Smooth muscle cell (in vitro differentiated cells): ENCODE measurements around the gene RHEB. TPM values are rescaled to one million over a fixed set of nuclear protein-coding genes. Genes with fewer than 3 reads are reported as not detected.
"Not testable (repeated sequence)": the region's sequence is repeated elsewhere in the genome, so short reads cannot be mapped to it uniquely, and the experiment has no call there.

Source experiments
- DNase-seq: peaks from one replicate; lab custom pipeline; 2025; ENCODE audit not compliant: unreplicated experiment; lab: John Stamatoyannopoulos, UW
- H2AFZ ChIP-seq: fragments of 200-600 bp; sonication (generic); 2 replicates; pipeline ENCODE4 v1.6.0; 2016; ENCODE audit warnings: antibody characterized with exemption, low read depth, mild to moderate bottlenecking
- H3F3A ChIP-seq: fragments of 200-600 bp; sonication (generic); 2 replicates; pipeline ENCODE4 v1.6.0; 2017; ENCODE audit warnings: antibody characterized with exemption, low read depth
- H3K27ac ChIP-seq: fragments of 200-600 bp; sonication (generic); 2 replicates; pipeline ENCODE4 v1.5.1; 2016; ENCODE audit warnings: low read depth, mild to moderate bottlenecking
- H3K27me3 ChIP-seq: fragments of 200-600 bp; sonication (generic); 2 replicates; pipeline ENCODE4 v1.6.1; 2016; ENCODE audit warnings: low read depth, mild to moderate bottlenecking
- H3K36me3 ChIP-seq: fragments of 200-600 bp; sonication (generic); 2 replicates; pipeline ENCODE4 v1.5.1; 2016; ENCODE audit warnings: low read depth
- H3K4me1 ChIP-seq: fragments of 200-600 bp; sonication (generic); 2 replicates; pipeline ENCODE4 v1.5.1; 2016; ENCODE audit warnings: low read depth
- H3K4me2 ChIP-seq: fragments of 200-600 bp; sonication (generic); 2 replicates; pipeline ENCODE4 v1.6.0; 2016; ENCODE audit warnings: mild to moderate bottlenecking
- H3K4me3 ChIP-seq: fragments of 200-600 bp; sonication (generic); 2 replicates; pipeline ENCODE4 v1.5.1; 2016; ENCODE audit warnings: mild to moderate bottlenecking
- H3K79me2 ChIP-seq: fragments of 200-600 bp; sonication (generic); 2 replicates; pipeline ENCODE4 v1.6.0; 2016; ENCODE audit warnings: low read depth, mild to moderate bottlenecking
- H3K9ac ChIP-seq: fragments of 200-600 bp; sonication (generic); 2 replicates; pipeline ENCODE4 v1.6.0; 2016; ENCODE audit warnings: low read depth
- H3K9me3 ChIP-seq: fragments of 200-600 bp; sonication (generic); replicated peaks from 2 replicates; pipeline ENCODE4 v1.5.1; 2016; ENCODE audit warnings: low read depth
- H4K20me1 ChIP-seq: fragments of 200-600 bp; sonication (generic); 2 replicates; pipeline ENCODE4 v1.6.0; 2016; ENCODE audit warnings: low read depth
- WGBS: methylation state at CpG from one replicate; pipeline ENCODE4 v1.1.7; 2016; ENCODE audit warnings: low lambda C conversion rate; 5-methylcytosine and 5-hydroxymethylcytosine counted together
- polyA plus RNA-seq: library from polyadenylated mRNA; unstranded; fragments of >200 nt; fragmentation: Nextera tagmentation; extraction: Ambion mirVana; gene quantifications from 2 replicates; pipeline ENCODE4 v1.2.1, GENCODE V29; 2016
- total RNA-seq: library from RNA; depleted of rRNA; stranded (reverse); fragments of >200 nt; gene quantifications from 2 replicates; pipeline ENCODE4 v1.2.3, GENCODE V29; 2014
- TF ChIP-seq, protein P1 (sequence below): fragments of 200-600 bp; sonication (generic); IDR thresholded peaks from 2 replicates; pipeline ENCODE4 v1.5.1; 2017; ENCODE audit warnings: borderline replicate concordance, mild to moderate bottlenecking, antibody characterized with exemption; ENCODE audit not compliant: insufficient read depth, poor library complexity, severe bottlenecking

Gene RHEB
- total and polyA plus RNA-seq, 2 experiments from 2014 or later: 115 to 151 TPM

- H3K27me3 ChIP-seq: no peaks in the 10 kb centered on the region
- peaks cover 15% of the 10 kb centered on the region for H3K4me1 ChIP-seq
- H3K79me2 ChIP-seq: no peaks in the 10 kb centered on the region
- WGBS: 73% methylated on average over 9 of the region's 9 CpGs
- H2AFZ ChIP-seq: peak overlapping the region; percentile 20
- no peak for DNase-seq
- no peaks in the 10 kb centered on the region for H3F3A ChIP-seq
- TF ChIP-seq, protein P1, sequence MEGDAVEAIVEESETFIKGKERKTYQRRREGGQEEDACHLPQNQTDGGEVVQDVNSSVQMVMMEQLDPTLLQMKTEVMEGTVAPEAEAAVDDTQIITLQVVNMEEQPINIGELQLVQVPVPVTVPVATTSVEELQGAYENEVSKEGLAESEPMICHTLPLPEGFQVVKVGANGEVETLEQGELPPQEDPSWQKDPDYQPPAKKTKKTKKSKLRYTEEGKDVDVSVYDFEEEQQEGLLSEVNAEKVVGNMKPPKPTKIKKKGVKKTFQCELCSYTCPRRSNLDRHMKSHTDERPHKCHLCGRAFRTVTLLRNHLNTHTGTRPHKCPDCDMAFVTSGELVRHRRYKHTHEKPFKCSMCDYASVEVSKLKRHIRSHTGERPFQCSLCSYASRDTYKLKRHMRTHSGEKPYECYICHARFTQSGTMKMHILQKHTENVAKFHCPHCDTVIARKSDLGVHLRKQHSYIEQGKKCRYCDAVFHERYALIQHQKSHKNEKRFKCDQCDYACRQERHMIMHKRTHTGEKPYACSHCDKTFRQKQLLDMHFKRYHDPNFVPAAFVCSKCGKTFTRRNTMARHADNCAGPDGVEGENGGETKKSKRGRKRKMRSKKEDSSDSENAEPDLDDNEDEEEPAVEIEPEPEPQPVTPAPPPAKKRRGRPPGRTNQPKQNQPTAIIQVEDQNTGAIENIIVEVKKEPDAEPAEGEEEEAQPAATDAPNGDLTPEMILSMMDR: no peak
- H3K9ac ChIP-seq: no peak overlapping the region
- no peak overlapping the region for H3K27ac ChIP-seq
- peak overlapping the region; percentile 30 for H3K4me2 ChIP-seq
- no peaks in the 10 kb centered on the region for H4K20me1 ChIP-seq
- no peaks in the 10 kb centered on the region for H3K9me3 ChIP-seq
- no peak overlapping the region for H3K4me3 ChIP-seq
- H3K36me3 ChIP-seq: no peaks in the 10 kb centered on the region
Observed at GRCh38 chr7:151539088-151539671, 19.5 kb upstream of the RHEB start.

- no peak overlapping the region for H2AFZ ChIP-seq
Observed at GRCh38 chr7:151537818-151538561, 18.3 kb upstream of the RHEB start.

DNA sequence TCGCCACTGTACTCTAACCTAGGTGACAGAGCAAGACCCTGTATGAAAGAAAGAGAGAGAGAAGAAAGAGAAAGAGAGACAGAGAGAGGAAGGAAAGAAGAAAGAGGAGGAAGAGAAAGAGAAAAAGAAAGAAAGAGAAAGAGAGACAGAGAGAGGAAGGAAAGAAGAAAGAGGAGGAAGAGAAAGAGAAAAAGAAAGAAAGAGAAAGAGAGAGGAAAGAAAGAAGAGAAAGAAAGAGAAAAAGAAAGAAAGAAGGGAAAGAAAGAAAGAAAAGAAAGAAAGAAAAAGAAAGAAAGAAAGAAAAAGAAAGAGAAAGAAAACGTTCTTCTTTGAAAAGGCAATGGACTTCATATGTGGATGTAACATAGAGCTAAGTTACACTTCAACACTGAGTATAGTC is 16.5 kb upstream of the RHEB start:
- not testable (repeated sequence) for H3K9me3 ChIP-seq, H3K4me3 ChIP-seq, H3K9ac ChIP-seq, H3K27ac ChIP-seq, H3F3A ChIP-seq, H3K27me3 ChIP-seq, H2AFZ ChIP-seq, DNase-seq, H3K79me2 ChIP-seq, H4K20me1 ChIP-seq, H3K36me3 ChIP-seq, H3K4me2 ChIP-seq
- 97% methylated on average over 2 of the region's 2 CpGs for WGBS
- H3K4me1 ChIP-seq: peaks cover 15% of the 10 kb centered on the region

More at GRCh38 chr7:151537818-151538561, 18.3 kb upstream of the RHEB start:
- Histone ChIP-seq H3K79me2 (no peaks in the 10 kb centered on the region), H3K27ac (no peak overlapping the region), H3K4me3 (no peak overlapping the region), H3K4me1 (peaks cover 15% of the 10 kb centered on the region), H4K20me1 (no peaks in the 10 kb centered on the region), H3K27me3 (no peaks in the 10 kb centered on the region), H3K36me3 (no peaks in the 10 kb centered on the region), H3K9me3 (no peaks in the 10 kb centered on the region), H3K9ac (no peak overlapping the region), H3K4me2 (peak overlapping the region; percentile 30), H3F3A (no peaks in the 10 kb centered on the region)
- WGBS: 73% methylated on average over 8 of the region's 8 CpGs
- no peak for DNase-seq
- TF ChIP-seq, protein P1: no peak

- H3K4me1 ChIP-seq: no peaks in the 10 kb centered on the region
- peaks cover 7% of the 10 kb centered on the region for H3K9me3 ChIP-seq
- H3K27me3 ChIP-seq: no peaks in the 10 kb centered on the region
- H4K20me1 ChIP-seq: no peaks in the 10 kb centered on the region
- TF ChIP-seq, protein P1: no peak
- no peak overlapping the region for H3K4me3 ChIP-seq
- no peak overlapping the region for H2AFZ ChIP-seq
- H3K79me2 ChIP-seq: no peaks in the 10 kb centered on the region
- no peaks in the 10 kb centered on the region for H3F3A ChIP-seq
- H3K9ac ChIP-seq: no peak overlapping the region
- no peaks in the 10 kb centered on the region for H3K36me3 ChIP-seq
- DNase-seq: no peak
- H3K4me2 ChIP-seq: no peak overlapping the region
- H3K27ac ChIP-seq: no peak overlapping the region
Observed at GRCh38 chr7:151529842-151530241, 10.1 kb upstream of the RHEB start.
